ENCODE results near the gene MECR. TPM values are rescaled to one million over a fixed set of nuclear protein-coding genes. Genes with fewer than 3 reads are reported as not detected.

Gene MECR
- polyA plus RNA-seq, 1 of the 3 experiments (the other 2 are of a cell fraction): 38.3 TPM

GRCh38 chr1:29239142-29239541, 8.4 kb upstream of the MECR start:
- ChIA-PET CTCF (interaction anchor here (0.8 to 3.7 kb wide), 20 partner anchors 131 to 1469 kb away, joined by 3 to 26 read pairs (median 4); no protein-coding TSS in a partner anchor), POLR2A (interaction anchor here (0.6 kb wide), 1 partner anchor 617 kb away, joined by 3 read pairs; no protein-coding TSS in a partner anchor)
- H3K9me2 ChIP-seq: no peaks in the 10 kb centered on the region
- H3F3A ChIP-seq (replicated peaks; ENCODE audit: insufficient read depth): no peaks in the 10 kb centered on the region
- WGBS (ENCODE audit: low lambda C conversion rate): 82% methylated on average over 7 of the region's 7 CpGs
- no peak overlapping the region for H2AFZ ChIP-seq (ENCODE audit: low read depth)
- no peaks in the 10 kb centered on the region for H3K9me3 ChIP-seq
- no peak for TF ChIP-seq TAF1 (IDR thresholded peaks at IDR 0.05; ENCODE audit: borderline replicate concordance, low read depth, low read length)
- H3K27me3 ChIP-seq (ENCODE audit: insufficient read depth): peaks cover 6% of the 10 kb centered on the region
- H3K27ac ChIP-seq (ENCODE audit: low read depth in 2 of 2, low read length in 1 of 2): peak overlapping the region in 1 of 2 experiments; percentile 71; a peak in 2 of 4 replicates
- H3K36me3 ChIP-seq (replicated peaks in 1 of 2; ENCODE audit: control insufficient read depth in 1 of 2, insufficient read depth in 2 of 2, low read length in 1 of 2): no peaks in the 10 kb centered on the region
- H3K4me2 ChIP-seq: no peak overlapping the region
- peaks cover 10 to 47% of the 10 kb centered on the region in 2 experiments; a peak in 3 of 4 replicates for H3K4me1 ChIP-seq (ENCODE audit: control insufficient read depth in 1 of 2, insufficient read depth in 2 of 2, low read depth in 1 of 2, low read length in 1 of 2)
- peak; percentile 38 for DNase-seq
- H3K4me3 ChIP-seq (ENCODE audit: low read depth in 2 of 2, low read length in 1 of 2): no peak overlapping the region
- no peak overlapping the region for H3K9ac ChIP-seq
- no peaks in the 10 kb centered on the region for H3K79me2 ChIP-seq (ENCODE audit: insufficient read depth)
- no peaks in the 10 kb centered on the region for H4K20me1 ChIP-seq (ENCODE audit: insufficient read depth)

- no peak overlapping the region for H3K9ac ChIP-seq
- WGBS (ENCODE audit: low lambda C conversion rate): 96% methylated on average over 11 of the region's 11 CpGs
- H3F3A ChIP-seq (replicated peaks; ENCODE audit: insufficient read depth): no peaks in the 10 kb centered on the region
- no peak overlapping the region for H2AFZ ChIP-seq (ENCODE audit: low read depth)
- H3K27ac ChIP-seq (ENCODE audit: low read depth in 2 of 2, low read length in 1 of 2): peak overlapping the region in 1 of 2 experiments; percentile 71; a peak in 2 of 4 replicates
- no peaks in the 10 kb centered on the region for H3K9me3 ChIP-seq
- peaks cover 6% of the 10 kb centered on the region for H3K27me3 ChIP-seq (ENCODE audit: insufficient read depth)
- H3K4me3 ChIP-seq (ENCODE audit: low read depth in 2 of 2, low read length in 1 of 2): no peak overlapping the region; a peak in 1 of 4 replicates
- H4K20me1 ChIP-seq (ENCODE audit: insufficient read depth): no peaks in the 10 kb centered on the region
- TF ChIP-seq USF1 (IDR thresholded peaks at IDR 0.05; ENCODE audit: borderline replicate concordance, low read depth) (no peak), TCF12 (IDR thresholded peaks at IDR 0.05) (no peak), EZH2phosphoT487 (IDR thresholded peaks at IDR 0.05; ENCODE audit: borderline replicate concordance, low read depth) (no peak), RXRA (IDR thresholded peaks at IDR 0.05; ENCODE audit: borderline replicate concordance, low read depth) (no peak), GABPA (IDR thresholded peaks at IDR 0.05; ENCODE audit: low read depth) (no peak), GATA2 (CRISPR knock-in tag; IDR thresholded peaks at IDR 0.05) (no peak), IRF3 (IDR thresholded peaks at IDR 0.05; ENCODE audit: low read depth, low read length) (no peak)
- no peaks in the 10 kb centered on the region for H3K79me2 ChIP-seq (ENCODE audit: insufficient read depth)
- no peaks in the 10 kb centered on the region for H3K36me3 ChIP-seq (replicated peaks in 1 of 2; ENCODE audit: control insufficient read depth in 1 of 2, insufficient read depth in 2 of 2, low read length in 1 of 2)
- H3K4me1 ChIP-seq (ENCODE audit: control insufficient read depth in 1 of 2, insufficient read depth in 2 of 2, low read depth in 1 of 2, low read length in 1 of 2): peaks cover 7 to 41% of the 10 kb centered on the region in 2 experiments; a peak in 3 of 4 replicates
- DNase-seq: no peak
- H3K4me2 ChIP-seq: no peak overlapping the region; the same call in 1 of the 2 replicates
- no peaks in the 10 kb centered on the region for H3K9me2 ChIP-seq
- CTCF ChIA-PET: interaction anchor here (0.7 to 3.7 kb wide), 9 partner anchors 131 to 882 kb away, joined by 3 to 26 read pairs (median 3); no protein-coding TSS in a partner anchor
- POLR2A ChIA-PET: interaction anchor here (0.6 kb wide), 1 partner anchor 617 kb away, joined by 3 read pairs; no protein-coding TSS in a partner anchor
These were observed 7.9 kb upstream of the MECR start for GRCh38 chr1:29238620-29239002.
